GM18868 (cell line): ENCODE results near the gene CABP4.

Source experiments
- ATAC-seq: cut with Tn5 transposase; IDR thresholded peaks from one replicate; pipeline ENCODE4 v1.9.1; 2021; ENCODE audit warnings: mild to moderate bottlenecking, moderate library complexity; ENCODE audit not compliant: unreplicated experiment

The CABP4 gene

DNA sequence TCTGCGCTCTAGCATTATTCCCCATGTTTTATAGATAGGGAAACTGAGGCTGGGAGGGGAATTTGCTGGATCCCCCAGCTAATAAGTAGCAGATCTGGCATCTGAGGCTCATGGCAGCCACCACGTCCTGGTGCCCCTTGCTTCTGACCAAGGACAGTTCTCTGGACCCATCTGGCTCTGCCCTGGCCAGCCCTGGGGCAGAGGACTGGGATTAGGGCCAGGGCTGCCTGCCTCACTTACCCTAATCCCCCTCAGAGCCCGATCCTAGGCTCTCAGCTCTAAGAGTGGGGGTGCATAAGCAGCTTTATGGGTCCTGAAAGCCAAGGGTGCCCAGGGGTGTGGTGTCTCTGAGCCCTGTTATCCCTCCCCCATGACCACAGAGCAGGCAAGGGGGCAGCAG, at the start of gene CABP4:
CABP4 (plus strand) TSS at position 301 of the 400 bp plus-strand sequence; CDS start at position 371, 70 bp downstream.
- no peak for ATAC-seq

DNA sequence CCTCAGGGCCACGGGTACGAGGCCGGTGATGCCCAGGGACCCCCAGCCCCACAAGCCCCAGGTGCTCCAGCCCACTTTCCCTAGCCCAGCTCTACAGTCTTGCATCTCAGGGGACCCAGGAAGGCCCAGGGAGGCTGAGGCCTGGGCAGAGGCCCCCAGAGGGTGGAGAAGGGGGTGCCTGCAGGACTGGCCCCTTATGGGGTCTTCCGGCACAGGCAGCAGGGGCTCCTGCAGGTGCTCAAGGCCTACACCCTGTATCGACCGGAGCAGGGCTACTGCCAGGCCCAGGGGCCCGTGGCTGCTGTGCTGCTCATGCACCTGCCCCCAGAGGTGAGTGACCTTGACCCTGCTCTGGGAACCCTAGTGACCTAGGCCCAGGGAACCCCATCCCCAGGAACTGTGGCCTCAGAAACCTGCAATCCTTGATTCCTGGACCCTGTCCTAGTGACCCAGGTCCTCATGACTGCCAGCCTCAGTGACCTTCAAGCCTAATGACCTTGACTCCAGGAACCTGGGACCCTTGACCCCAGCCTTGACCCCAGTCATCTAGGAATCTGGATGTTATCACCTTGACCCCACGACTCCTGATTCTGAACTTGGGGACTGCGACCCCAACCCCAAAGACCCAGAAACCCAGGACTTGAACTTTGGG, 49.3 kb upstream of the CABP4 start:
- no peak for ATAC-seq

DNA sequence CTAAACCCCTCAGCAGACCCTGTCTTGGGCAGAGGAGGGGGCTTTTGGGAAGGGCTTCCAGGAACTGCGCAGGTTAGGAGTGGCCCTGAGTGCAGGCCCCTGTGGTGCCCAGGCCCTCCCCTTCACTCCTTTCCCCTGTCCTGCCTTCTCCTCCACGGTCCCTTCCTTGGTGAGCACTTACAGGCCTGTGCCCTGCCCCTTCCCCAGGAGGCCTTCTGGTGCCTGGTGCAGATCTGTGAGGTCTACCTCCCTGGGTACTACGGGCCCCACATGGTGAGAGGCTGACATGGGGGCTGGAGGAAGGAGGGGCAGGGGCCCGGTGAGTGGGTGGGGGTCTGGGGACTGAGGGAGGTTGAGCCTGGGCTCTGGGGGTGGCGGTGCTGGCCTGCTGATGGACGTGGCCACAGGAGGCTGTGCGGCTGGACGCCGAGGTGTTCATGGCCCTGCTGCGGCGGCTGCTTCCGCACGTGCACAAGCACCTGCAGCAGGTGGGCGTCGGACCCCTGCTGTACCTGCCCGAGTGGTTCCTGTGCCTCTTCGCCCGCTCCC, 48.7 kb upstream of the CABP4 start:
- ATAC-seq: no peak

DNA sequence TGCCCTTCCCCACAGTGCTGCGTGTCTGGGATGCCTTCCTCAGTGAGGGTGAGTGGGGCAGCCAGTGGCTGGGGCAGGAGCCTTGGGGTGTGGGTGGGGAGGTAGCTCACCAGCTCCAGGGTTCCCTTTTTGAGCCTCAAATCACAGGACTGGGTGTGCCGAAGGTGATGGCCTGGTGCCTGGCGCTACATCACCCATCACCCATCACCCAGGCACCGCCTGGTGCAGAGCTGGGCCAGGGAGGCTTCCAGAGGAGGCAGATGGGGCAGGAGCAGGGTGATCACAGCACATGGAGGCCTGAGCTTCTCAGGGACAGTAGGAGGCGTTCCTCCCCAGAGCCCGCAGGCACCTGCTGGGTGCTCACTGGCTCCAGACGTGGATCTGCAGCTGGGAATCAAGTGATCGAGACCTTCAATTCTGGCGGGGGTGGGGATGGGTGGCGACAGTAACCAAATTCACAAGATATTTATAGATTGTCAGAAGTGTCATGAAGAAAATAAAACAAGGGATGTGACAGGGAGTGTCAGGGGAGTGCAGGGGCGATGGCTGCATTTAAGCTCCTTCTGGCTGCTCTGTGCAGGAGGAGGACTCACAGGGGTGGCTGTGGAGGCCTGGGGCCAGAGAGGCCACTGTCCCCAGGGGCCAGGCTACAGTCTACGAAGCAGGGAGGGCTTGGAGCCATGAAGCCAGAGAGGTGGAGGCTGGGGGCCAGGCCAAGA, 48.0 kb upstream of the CABP4 start:
- no peak for ATAC-seq

DNA sequence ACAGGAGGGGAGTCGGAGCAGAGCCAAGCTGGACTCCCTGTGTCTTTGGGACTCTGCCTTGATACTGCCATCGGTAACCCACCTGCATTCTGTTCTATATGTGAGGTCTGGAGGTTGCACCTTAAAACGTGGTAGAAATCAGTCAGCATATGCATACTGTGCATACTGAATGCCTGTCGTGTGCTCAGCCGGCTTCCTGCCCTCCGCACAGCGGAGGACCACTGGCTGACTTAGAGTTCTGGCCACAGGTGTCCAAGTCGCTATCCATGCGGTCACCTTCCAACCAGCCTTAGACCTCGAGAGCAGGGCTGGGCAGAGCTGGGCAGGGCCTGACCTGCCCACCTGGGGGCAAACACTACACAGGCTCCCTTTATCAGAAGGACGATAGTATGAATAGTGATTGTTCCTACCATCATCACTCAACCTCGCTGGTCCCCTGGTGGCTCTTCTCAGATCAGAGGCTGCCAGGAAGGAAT, 47.4 kb upstream of the CABP4 start:
- no peak for ATAC-seq

DNA sequence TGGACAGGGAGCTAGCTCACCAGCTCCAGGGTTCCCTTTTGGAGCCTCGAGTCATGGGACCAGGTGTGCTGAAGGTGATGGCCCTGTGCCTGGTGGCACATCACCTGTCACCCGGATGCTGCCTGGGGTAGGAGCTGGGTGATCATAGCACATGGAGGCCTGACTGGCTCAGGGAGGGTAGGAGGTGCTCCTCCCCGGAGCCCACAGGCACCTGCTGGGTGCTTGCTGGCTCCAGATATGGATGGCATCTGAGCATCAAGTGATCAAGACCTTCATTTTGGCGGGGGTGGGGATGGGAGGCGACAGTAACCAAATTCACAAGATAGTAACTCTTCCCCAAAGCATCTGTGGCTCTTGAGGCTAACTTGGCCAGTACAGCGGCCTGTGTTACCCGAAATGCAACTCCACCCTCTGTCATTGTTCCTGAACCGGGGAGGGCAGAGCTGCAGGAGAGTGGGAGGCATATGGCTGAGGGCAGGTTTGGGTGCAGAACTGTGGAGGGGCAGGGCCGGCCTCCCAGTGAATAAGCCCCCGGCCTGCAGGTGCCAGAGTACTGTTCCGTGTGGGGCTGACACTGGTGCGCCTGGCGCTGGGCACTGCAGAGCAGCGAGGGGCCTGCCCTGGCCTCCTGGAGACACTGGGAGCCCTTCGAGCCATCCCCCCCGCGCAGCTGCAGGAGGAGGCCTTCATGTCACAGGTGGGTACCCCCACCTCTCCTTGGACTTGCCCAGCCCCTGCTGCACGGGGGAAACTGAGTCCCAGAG, 46.5 kb upstream of the CABP4 start:
- ATAC-seq: no peak

DNA sequence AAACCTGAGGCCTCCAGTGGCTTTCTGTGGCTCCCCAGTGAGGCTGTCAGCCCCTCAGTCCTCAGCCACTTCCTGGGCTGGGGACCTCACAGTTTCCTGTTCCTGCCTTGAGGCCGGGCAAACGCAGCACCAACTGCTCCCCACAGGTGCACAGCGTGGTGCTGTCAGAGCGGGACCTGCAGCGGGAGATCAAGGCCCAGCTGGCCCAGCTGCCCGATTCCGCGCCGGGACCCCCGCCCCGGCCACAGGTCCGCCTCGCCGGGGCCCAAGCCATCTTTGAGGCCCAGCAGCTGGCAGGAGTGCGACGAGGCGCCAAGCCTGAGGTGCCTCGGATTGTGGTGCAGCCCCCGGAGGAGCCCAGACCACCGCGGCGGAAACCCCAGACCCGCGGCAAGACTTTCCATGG, 45.9 kb upstream of the CABP4 start:
- ATAC-seq: peak; percentile 53

DNA sequence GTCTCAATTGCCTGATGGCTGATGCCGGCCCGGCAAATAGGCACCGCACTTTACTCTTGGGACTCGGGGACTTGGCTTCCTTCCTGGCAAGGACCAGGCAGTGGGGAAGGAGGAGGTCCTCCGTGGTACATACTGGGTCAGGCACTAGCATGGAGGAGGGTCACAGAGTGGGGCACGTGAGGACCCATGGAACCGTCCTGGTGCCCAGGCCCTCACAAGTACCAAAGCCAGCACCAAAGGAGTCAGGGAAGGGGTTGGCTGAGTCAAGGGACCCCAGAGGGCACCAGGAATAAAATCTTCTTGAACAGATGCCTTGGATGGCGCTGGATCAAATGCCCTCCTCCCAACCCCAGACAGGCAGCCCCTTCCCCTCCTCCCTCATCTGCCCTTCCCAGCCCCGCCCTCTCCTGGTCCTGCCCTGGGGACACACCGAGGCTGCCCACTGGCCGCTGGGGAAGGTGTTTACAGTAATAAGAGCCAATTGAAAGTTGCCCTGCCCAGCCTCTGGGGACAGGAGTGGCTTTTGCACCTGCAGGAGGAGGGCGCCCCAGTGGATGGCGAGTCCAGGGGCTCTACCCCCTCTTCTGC, 45.3 kb upstream of the CABP4 start:
- no peak for ATAC-seq

DNA sequence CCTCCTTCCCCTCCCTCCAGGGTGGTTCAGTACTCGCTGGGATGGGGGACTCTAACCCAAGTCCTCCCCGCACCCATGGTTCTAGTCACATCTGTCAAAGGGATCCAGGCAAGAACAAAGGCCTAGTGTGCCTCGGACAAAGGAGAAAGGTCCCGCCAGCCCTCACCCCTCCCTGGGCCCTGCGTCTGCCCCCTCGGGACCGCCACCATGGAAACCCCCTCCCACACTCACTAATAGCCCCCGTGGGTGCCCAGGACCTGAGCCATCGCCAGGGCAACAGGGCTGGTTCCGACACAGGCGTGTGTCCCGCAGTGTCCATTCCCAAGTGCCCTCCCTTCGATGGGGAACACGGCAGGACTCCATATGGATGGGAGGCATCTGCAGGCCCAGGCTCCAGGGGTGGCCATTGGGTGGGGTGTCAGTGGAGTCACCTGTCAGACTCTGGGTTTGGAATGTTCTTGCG, 44.8 kb upstream of the CABP4 start:
- ATAC-seq: no peak

DNA sequence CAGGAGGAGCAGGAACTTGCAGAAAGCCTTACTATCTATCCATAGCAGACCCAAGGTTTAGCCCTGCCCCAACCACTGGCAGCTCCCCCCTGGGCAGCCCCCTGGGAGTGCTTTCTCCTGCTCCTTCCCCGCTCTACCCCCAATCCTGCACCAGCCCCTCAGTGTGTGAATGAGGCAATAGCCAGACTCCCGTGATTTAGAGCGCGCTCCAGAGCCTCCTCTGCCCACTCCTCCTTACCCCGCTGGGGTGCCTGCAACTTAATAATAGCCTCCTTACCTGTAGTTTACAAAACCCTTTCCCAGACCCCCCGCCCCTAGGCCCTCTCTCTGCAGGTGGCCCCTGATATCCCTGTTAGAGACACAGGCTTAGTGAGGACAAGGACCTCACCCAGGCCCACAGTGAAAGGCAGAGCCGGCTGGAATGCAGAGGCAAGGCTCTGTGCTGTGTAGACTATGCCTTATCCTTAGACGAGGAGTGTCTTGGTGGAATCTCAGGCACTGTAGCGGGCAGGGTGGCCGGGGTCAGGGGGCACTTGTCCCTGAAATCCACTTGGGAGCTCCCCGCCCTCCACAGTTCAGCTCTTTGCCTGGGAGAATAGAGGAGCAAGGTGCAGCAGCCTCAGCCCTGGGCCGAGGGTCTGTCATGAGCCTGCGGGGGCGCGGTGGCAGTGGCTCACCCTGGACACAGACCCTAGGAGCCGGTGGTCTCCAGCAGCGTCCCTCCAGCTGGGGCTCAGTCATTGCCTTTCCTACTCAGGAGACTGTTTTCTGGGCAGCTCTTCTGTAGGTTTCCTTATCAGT, 44.0 kb upstream of the CABP4 start:
- ATAC-seq: no peak

DNA sequence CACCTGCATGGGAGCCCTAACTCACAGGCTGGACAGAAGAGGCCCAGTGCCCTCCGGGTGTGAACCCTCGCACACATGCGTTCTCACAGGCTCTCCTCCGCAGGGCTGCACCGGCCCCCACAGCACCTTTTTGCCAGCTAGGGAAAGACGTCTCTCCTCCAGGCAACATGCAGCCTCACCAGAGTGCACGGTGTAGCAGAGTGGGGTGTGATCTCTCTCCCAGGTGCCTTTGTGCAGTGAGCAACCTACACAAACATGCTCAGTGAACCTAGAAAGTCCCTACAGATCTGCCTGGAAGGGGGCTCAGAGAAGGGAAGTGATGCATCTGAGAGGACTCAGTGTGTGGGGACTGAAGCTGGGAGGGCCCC, 43.4 kb upstream of the CABP4 start:
- ATAC-seq: no peak

DNA sequence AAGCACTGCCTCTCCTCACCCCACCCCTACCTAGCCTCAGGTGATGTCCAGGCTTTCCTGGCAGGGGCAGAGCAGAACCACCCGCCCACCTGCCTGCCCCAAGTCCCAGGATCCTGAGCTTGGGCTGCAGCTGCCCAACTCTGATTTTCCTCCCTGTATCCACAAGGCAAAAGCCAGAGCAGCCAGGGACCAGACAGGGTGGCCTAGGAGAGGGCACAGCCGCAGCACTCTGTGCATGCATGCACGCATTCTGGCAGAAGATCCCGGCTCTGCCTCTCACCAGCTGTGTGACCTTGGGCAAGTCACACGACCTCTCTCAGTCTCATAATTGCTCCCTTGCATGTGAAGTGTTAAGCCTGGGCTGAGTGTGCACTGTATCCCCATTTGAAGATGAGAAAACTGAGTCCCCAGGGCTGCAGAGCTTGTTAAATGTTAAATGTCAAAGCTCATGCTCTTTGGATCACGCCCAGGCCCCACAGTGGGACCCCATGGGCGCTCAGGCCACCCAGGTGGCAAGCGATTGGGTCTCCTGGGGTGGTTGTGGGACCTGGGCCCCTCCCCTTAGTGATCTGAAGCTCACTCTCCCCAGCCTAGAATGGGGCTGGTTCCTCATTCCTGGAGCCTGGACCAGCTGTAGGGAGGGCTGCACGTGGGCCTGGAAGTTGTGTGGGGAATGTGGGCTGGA, 42.5 kb upstream of the CABP4 start:
- ATAC-seq: no peak

DNA sequence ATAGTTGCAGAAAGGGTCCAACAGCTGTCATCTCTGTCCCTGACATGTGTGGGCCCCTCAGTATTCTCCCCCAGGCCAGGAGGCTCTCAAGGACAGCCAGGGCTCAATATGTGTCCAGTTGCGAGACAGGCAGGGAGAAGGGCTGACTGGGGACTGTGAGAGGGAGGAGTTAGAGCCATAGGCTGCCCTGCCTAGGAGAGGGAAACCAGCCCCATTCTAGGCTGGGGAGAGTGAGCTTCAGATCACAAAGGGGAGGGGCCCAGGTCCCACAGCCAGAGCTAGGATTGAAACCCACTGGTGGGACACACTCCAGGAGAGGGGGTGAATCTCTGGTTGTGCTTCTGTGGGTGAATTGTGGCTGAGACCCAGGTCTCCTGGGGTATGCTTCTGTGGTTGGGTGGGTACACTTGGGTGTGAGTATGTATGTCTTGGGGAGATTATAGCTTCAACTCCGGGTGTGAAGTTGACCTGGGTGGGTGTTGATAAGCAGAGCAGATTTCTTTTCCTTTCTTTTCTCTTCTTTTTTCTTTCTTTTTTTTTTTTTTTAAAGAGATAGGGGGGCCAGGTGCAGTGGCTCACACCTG, 41.8 kb upstream of the CABP4 start:
- no peak for ATAC-seq

DNA sequence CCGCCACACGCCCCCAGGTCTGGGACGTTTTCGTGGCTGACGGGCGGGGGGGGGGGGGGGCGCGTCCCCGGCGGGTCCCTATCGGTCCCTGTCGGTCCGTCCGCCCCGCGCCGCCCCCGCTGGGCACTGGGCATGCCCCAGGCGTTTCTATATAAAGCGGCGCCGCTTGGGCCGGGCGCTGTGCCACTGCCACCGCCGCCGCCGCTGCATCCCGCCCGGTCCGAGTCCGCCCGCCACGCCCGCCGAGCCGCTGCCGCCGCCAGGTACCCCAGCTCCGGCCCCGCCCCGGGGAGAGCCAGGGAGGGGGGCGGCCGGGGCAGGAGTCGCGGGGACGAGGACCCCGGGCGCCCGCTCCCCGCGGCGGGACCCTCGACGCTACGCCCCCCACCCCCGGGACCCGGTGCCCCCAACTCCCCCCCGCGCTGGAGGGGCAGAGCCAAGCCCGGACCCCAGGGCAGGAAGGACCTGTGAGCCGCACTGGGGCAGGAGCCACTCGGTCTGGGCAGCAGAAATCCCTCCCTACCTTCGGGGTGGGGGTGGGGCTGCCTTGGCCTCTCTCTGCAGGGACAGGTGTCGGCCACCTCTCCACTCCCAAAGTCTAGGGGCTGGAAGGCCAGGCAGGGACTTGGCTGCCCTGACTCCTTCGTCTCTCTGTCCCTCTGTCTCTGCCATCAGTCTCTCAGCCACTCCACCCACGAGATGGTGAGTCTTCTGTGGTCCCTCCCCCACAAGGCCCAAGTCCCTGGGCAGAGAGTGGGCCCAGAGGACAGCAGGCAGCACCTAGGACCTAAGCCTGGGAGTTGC, 39.5 kb upstream of the CABP4 start, which contains the start of gene CARNS1:
CARNS1 (plus strand) TSS at position 178 of the 804 bp plus-strand sequence; CDS start at position 700, 522 bp downstream.
- no peak for ATAC-seq

DNA sequence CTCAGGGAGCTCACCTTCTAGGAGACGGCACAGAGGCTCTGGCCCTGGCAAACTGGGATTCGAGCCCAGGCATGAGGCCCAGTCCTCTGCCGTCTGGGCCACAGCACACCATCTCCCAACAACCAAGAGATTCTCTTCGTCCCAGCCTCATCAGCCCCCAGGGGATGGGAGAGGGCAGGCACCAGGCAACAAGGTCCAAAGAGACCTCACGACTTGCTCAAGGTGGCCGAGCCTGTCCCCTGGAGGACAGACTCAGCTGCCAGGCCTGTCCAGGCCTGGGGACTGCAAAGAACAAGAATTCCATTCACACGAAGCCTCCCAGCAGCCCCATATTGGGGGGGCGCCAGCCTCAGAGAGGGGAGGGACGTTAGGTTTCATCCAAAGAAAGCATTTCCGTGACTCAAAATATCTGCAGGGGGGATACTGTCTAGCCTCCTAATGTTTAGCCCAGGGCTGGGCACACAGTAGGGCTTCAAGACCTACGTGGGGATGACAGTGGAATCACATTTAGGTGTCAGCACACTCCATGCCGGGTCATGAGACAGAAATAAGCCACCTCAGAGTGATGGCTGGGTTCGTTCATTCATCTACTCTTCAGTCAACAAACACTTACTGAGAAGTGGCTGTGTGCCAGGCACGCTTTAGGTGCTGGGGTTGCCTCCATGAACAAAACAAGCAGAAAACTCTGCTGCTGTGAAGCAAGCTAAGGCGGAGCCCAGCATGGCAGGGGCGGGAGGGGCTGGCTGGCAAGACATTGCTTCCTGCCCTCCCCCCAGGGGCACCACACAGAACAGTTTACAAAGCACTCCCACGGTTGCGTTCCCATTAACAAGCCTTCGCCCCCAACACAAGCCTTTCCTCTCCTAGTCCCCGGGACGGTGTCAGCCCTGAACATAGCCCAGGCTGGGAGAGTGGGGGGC, 38.5 kb upstream of the CABP4 start:
- no peak for ATAC-seq

DNA sequence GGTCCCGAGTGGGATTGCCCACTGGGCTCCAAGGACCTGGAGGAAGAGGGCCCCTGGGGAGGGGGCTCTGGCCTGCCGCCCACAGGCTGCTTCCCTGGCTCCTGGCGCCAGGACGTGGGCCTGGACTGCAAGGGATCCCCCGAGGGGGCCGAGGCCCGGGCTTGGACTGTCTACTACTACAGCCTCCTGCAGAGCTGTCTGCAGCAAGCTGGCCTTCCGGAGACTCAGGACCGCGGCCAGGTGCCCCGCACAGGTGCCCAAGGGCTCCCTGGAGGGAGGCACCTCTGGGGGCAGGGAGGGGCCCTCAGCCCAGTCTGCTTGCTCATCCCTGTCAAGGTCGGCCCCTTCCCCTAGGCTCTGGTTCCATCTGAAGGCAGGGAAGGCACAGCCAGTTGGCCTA, 37.7 kb upstream of the CABP4 start:
- ATAC-seq: no peak
